OCI-LY7 (cell line): Measurements from ENCODE around the gene AFTPH.

Experiments
- CTCF ChIP-seq: fragments of 200-600 bp; sonication (generic); conservative IDR thresholded peaks from 2 replicates; pipeline ENCODE4 v1.5.1; 2014; ENCODE audit warnings: mild to moderate bottlenecking, antibody characterized with exemption, low read length, moderate library complexity, mixed read lengths
- EZH2phosphoT487 ChIP-seq: fragments of 200-600 bp; sonication (generic); IDR thresholded peaks from 2 replicates; pipeline ENCODE4 v1.6.1; 2018; ENCODE audit warnings: low read depth, borderline replicate concordance, mild to moderate bottlenecking, mixed run types, antibody characterized with exemption, low read length, moderate library complexity, mixed read lengths

- TF ChIP-seq CTCF (no peak), EZH2phosphoT487 (no peak)
Measured at GRCh38 chr2:64608867-64609226, 84.7 kb downstream of the AFTPH start.
